ENCODE data around the gene MYH7.

- TF ChIP-seq CTCF (conservative IDR thresholded peaks at IDR 0.05 in 1 of 2, IDR thresholded peaks at IDR 0.05 in 1 of 2; ENCODE audit: low read depth in 1 of 2, low read length in 2 of 2), result no peak
- TF ChIP-seq EZH2 (IDR thresholded peaks at IDR 0.05; ENCODE audit: low read length, missing control alignments), result no peak
These were observed 8.4 kb upstream of the MYH7 start for GRCh38 chr14:23443881-23444280.
